Parathyroid adenoma (tissue), 2 donors: ENCODE data around the gene CCDC85A.

Experiments used
- H2AFZ ChIP-seq: fragments of 300-600 bp; sonication (generic); one replicate; pipeline ENCODE4 v1.7.0; 2017; ENCODE audit warnings: antibody characterized with exemption, mild to moderate bottlenecking
- H3K27ac ChIP-seq: fragments of 300-600 bp; sonication (generic); one replicate; pipeline ENCODE4 v1.7.0; 2017
- H3K27me3 ChIP-seq: fragments of 300-600 bp; sonication (generic); one replicate; pipeline ENCODE4 v1.7.0; 2017; ENCODE audit warnings: low read length; ENCODE audit not compliant: control insufficient read depth, insufficient read depth
- H3K36me3 ChIP-seq: fragments of 300-600 bp; sonication (generic); one replicate; pipeline ENCODE4 v1.7.0; 2017; ENCODE audit warnings: low read length; ENCODE audit not compliant: control insufficient read depth, insufficient read depth
- H3K4me1 ChIP-seq: fragments of 300-600 bp; sonication (generic); one replicate; pipeline ENCODE4 v1.7.0; 2017; ENCODE audit warnings: control low read depth
- H3K4me2 ChIP-seq: fragments of 300-600 bp; sonication (generic); one replicate; pipeline ENCODE4 v1.7.0; 2017; ENCODE audit warnings: low read length
- H3K4me3 ChIP-seq: fragments of 300-600 bp; sonication (generic); one replicate; pipeline ENCODE4 v1.7.0; 2017; ENCODE audit warnings: low read depth, low read length
- H3K79me2 ChIP-seq: fragments of 300-600 bp; sonication (generic); one replicate; pipeline ENCODE4 v1.7.0; 2017; ENCODE audit warnings: control low read depth
- H3K9ac ChIP-seq: fragments of 300-600 bp; sonication (generic); one replicate; pipeline ENCODE4 v1.7.0; 2017; ENCODE audit warnings: mild to moderate bottlenecking
- H3K9me3 ChIP-seq: fragments of 300-600 bp; sonication (generic); one replicate; pipeline ENCODE4 v1.7.0; 2017; ENCODE audit warnings: low read length; ENCODE audit not compliant: control insufficient read depth
- TF ChIP-seq, protein P1 (sequence below): fragments of 300-600 bp; sonication (generic); IDR thresholded peaks from one replicate; pipeline ENCODE4 v1.7.0; 2017; ENCODE audit warnings: antibody characterized with exemption, mild to moderate bottlenecking
- donor health status: primary hyperparathyroidism.

The CCDC85A gene

DNA sequence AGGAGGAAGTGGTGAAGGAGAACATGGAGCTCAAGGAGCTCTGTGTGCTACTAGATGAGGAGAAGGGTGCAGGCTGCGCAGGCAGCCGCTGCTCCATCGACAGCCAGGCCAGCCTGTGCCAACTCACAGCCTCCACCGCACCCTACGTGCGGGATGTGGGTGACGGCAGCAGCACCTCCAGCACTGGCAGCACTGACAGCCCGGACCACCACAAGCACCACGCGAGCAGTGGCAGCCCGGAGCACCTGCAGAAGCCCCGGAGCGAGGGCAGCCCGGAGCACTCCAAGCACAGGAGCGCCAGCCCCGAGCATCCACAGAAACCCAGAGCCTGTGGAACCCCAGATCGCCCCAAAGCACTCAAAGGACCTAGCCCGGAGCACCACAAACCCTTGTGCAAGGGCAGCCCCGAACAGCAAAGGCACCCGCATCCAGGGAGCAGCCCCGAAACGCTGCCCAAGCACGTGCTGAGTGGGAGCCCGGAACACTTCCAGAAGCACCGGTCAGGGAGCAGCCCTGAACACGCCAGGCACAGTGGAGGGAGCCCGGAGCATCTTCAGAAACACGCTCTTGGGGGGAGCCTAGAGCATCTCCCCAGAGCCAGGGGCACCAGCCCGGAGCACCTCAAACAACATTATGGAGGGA is 9.0 kb downstream of the CCDC85A start:
- Histone ChIP-seq H3K9me3 (no peaks in the 10 kb centered on the region), H3K79me2 (no peaks in the 10 kb centered on the region), H3K4me1 (no peaks in the 10 kb centered on the region), H3K27me3 (no peaks in the 10 kb centered on the region), H3K9ac (no peak overlapping the region), H3K27ac (no peak overlapping the region), H3K4me3 (no peak overlapping the region), H3K4me2 (no peak overlapping the region), H3K36me3 (no peaks in the 10 kb centered on the region), H2AFZ (no peak overlapping the region)
- TF ChIP-seq, protein P1, sequence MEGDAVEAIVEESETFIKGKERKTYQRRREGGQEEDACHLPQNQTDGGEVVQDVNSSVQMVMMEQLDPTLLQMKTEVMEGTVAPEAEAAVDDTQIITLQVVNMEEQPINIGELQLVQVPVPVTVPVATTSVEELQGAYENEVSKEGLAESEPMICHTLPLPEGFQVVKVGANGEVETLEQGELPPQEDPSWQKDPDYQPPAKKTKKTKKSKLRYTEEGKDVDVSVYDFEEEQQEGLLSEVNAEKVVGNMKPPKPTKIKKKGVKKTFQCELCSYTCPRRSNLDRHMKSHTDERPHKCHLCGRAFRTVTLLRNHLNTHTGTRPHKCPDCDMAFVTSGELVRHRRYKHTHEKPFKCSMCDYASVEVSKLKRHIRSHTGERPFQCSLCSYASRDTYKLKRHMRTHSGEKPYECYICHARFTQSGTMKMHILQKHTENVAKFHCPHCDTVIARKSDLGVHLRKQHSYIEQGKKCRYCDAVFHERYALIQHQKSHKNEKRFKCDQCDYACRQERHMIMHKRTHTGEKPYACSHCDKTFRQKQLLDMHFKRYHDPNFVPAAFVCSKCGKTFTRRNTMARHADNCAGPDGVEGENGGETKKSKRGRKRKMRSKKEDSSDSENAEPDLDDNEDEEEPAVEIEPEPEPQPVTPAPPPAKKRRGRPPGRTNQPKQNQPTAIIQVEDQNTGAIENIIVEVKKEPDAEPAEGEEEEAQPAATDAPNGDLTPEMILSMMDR = no peak

DNA sequence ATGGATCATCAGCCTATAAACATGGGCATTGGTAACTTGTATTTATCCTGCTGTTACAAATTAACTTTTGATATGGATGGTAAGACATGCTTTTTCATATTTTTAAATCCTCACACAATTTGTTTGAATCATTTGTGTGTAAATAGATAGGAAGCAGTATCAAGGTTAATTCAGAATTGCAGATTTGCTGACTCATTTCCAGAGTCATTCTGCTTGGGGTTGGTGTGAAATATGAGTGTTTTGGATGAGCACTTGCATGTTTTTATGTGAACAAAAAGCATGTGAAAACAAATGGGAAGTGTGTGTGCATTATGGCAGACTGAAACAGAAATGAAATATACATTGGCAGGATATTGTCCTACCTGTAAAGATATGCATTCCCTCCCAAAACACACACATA is 11.8 kb downstream of the CCDC85A start:
- H3K27me3 ChIP-seq = no peaks in the 10 kb centered on the region
- H3K79me2 ChIP-seq = no peaks in the 10 kb centered on the region
- H3K27ac ChIP-seq = no peak overlapping the region
- no peak overlapping the region for H3K4me2 ChIP-seq
- H3K36me3 ChIP-seq = no peaks in the 10 kb centered on the region
- TF ChIP-seq, protein P1 = no peak
- no peaks in the 10 kb centered on the region for H3K9me3 ChIP-seq
- no peak overlapping the region for H3K4me3 ChIP-seq
- no peaks in the 10 kb centered on the region for H3K4me1 ChIP-seq
- no peak overlapping the region for H2AFZ ChIP-seq
- no peak overlapping the region for H3K9ac ChIP-seq

DNA sequence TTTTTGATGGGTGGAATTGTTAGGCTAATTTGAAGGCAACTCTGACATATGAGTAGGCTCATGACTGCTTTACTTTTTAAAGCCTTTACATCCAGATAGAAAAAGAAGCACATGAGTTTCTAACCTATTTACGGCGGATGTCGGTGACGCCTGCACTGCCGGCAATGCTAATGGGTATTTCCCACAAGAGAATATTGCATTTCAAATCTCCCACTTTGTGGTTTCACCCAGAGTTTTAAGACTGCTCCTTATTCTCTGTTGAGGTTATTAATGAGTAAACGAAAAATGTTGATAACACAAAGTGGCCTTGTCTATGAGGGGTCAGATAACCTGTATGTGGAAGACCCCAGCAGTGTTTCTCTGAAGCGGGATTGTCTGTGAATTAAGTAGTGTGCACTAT is 14.0 kb downstream of the CCDC85A start:
- Histone ChIP-seq H3K27me3 (no peaks in the 10 kb centered on the region), H3K4me3 (no peak overlapping the region), H3K4me2 (no peak overlapping the region), H3K36me3 (no peaks in the 10 kb centered on the region), H3K27ac (no peak overlapping the region), H2AFZ (no peak overlapping the region), H3K4me1 (no peaks in the 10 kb centered on the region), H3K9me3 (no peaks in the 10 kb centered on the region), H3K9ac (no peak overlapping the region), H3K79me2 (no peaks in the 10 kb centered on the region)
- TF ChIP-seq, protein P1 = no peak

DNA sequence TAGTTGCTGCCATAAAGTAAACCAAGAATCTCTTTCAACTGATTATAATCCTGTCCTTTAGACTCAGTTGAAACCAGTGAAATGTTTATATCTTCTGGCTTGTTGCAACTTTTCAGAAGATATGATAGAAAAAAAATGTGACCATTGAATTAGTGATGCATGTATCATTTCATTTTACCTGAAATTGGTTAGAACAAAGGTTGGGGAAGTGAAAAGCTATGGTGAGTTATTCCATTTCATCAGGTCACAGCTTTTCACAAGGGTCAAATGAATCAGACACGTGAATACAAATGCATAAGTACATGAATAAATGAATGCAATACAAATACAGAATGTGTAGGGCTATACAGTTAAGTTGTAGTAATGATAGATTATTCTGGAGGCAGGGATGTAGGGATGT is 15.1 kb downstream of the CCDC85A start:
- Histone ChIP-seq H3K79me2 (no peaks in the 10 kb centered on the region), H3K9ac (no peak overlapping the region), H3K27ac (no peak overlapping the region), H3K9me3 (no peaks in the 10 kb centered on the region), H3K4me3 (no peak overlapping the region), H3K36me3 (no peaks in the 10 kb centered on the region), H3K27me3 (no peaks in the 10 kb centered on the region), H2AFZ (no peak overlapping the region), H3K4me1 (no peaks in the 10 kb centered on the region), H3K4me2 (no peak overlapping the region)
- TF ChIP-seq, protein P1 = no peak

DNA sequence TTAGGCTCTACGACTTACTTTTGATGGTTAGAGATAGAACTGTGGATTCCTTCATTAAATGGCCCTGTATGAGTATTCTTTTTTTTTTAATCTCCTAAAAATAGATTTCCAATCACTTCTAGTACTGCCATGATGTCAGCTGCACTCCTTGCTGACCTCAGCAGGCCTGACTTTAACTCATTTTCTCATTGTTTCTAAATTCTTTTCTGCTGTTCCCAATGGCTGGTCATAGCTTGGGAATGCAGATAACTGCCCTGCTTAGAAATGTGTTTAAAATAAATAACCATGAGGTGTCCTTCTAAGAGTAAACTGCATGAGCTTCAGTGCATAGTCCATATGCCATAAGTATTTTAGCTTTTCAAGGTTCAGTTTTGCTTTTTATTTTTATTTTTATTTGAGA is 15.7 kb downstream of the CCDC85A start:
- Histone ChIP-seq H3K27me3 (no peaks in the 10 kb centered on the region), H3K9me3 (no peaks in the 10 kb centered on the region), H3K9ac (no peak overlapping the region), H3K36me3 (no peaks in the 10 kb centered on the region), H2AFZ (no peak overlapping the region), H3K27ac (no peak overlapping the region), H3K4me1 (no peaks in the 10 kb centered on the region), H3K4me3 (no peak overlapping the region), H3K4me2 (no peak overlapping the region), H3K79me2 (no peaks in the 10 kb centered on the region)
- TF ChIP-seq, protein P1 = no peak
